ENCODE data around the gene UGT2B10.

Gene UGT2B10

DNA sequence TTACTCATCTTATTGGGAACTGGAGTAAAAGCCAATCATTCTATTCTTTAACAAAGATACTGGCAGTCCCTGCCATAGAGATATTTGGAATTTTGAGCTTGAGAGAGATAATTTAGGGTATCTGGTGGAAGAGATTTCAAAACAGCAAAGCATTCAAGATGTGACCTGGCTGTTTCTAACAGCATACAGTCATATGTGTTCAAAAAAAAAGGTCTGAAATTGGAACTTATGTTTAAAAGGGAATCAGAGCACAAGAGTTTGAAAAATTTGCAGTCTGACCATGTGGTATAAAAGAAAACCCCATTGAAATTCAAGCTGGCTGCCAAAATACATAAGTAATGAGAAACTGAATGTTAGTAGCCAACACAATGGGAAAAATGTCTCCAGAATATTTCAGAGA, 42.2 kb downstream of the UGT2B10 start:
- no peak overlapping the region for H3K27ac Mint-ChIP-seq
- no peaks in the 10 kb centered on the region for H3K36me3 Mint-ChIP-seq (ENCODE audit: low read depth)
- DNase-seq = no peak
- peaks cover 4% of the 10 kb centered on the region for H3K9me3 Mint-ChIP-seq
- H3K27me3 Mint-ChIP-seq = no peaks in the 10 kb centered on the region
- no peak overlapping the region for H3K4me3 Mint-ChIP-seq
- no peaks in the 10 kb centered on the region for H3K4me1 Mint-ChIP-seq (ENCODE audit: low read depth)

DNA sequence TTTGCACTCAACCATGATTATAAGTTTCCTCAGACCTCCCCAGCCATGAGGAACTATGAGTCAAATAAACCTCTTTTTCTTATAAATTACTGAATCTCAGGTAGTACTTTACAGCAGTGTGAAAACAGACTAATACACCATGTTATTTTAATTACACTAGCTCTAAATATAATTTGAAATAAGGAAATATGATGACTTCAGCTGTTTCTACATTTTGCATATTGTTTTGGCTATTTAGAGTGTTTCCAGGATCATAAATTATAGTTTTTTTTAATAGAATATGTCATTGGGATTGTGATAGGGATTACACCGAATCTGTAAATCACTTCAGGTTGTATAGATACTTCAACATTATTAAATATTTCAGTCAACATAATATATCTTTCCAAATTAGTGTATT, 43.9 kb downstream of the UGT2B10 start:
- Mint-ChIP-seq H3K4me3 (no peak overlapping the region), H3K27ac (no peak overlapping the region), H3K36me3 (ENCODE audit: low read depth) (no peaks in the 10 kb centered on the region), H3K9me3 (peaks cover 4% of the 10 kb centered on the region), H3K27me3 (no peaks in the 10 kb centered on the region), H3K4me1 (ENCODE audit: low read depth) (no peaks in the 10 kb centered on the region)
- DNase-seq = no peak

DNA sequence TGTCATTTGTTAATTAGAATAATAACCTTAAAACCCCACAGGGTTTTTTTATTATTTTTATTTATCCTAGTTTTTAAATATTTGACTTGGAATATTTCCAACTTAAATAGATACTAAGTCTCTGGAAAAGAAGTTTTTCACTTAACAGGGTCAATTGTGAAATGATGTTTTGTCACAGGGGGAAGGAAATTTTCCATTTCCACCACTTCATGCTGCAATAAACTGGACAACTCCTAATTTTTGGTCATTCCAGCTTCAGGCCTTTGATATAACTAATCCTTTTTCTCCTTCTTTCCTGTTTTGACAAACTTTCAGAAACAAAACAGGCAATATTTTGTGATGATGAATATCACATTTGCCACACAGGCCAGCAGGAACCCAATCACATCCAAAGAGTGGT, 45.3 kb downstream of the UGT2B10 start:
- Mint-ChIP-seq H3K4me3 (no peak overlapping the region), H3K36me3 (ENCODE audit: low read depth) (no peaks in the 10 kb centered on the region), H3K4me1 (ENCODE audit: low read depth) (no peaks in the 10 kb centered on the region), H3K9me3 (peaks cover 4% of the 10 kb centered on the region), H3K27me3 (no peaks in the 10 kb centered on the region), H3K27ac (no peak overlapping the region)
- no peak for DNase-seq

DNA sequence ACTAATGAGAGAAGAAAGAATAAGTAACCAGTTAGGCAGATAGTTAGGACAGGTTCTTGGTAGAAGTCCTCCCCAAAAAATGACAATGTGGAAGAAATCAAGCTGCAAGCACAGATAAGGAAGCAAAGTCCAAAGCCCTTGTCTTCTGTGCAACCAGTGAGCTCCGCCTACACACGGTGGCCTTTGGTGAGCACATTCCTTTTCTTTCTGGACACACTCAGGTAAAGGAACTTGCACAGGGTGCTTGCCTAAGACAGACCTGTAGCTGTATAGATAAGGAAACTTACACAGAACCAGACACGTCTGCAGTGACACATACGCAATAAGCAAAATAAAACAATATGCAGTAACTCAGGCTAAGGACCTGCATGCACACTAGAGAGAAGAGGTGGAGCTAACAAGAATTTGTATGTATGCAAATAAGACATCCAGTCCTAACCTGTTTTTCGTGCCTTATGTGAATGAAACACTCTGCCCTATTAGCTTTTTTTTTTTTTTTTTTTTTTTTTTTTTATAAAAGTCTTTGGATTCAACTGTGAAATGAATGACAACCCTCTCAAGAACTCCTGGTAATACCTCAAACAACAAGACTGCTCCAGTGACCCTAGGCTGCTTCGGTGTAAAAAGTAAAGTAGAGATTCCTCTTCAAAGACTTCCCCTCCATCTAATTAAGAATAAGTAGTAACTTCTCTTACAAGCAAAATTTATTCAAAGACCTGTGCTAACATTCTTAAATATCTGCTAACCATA, 48.8 kb downstream of the UGT2B10 start:
- Mint-ChIP-seq H3K4me1 (ENCODE audit: low read depth) (no peaks in the 10 kb centered on the region), H3K4me3 (no peak overlapping the region), H3K9me3 (no peaks in the 10 kb centered on the region), H3K27ac (no peak overlapping the region), H3K27me3 (no peaks in the 10 kb centered on the region), H3K36me3 (ENCODE audit: low read depth) (no peaks in the 10 kb centered on the region)
- no peak for DNase-seq

DNA sequence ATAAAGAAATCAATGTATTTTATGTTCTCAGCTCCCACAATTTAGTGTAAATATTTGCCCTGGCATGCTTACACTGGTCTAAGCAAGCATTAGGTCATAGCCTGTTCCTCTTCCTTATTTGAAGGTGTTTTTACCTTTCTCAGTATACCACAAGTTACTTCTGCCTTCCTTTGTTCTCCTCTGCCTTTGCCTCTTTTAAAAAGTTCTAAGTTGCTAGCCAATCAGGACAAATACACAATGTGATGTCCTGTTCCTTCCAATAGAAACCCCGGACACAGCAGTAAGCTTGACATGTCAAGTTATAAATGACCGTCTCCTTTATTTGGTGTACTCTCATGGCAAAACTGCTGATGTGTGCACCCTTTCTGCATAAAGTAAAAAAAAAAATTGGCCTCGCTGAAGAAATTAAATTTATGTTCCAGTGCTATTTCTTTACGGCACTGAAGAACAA, 49.4 kb downstream of the UGT2B10 start:
- Mint-ChIP-seq H3K4me3 (no peak overlapping the region), H3K27ac (no peak overlapping the region), H3K27me3 (no peaks in the 10 kb centered on the region), H3K4me1 (ENCODE audit: low read depth) (no peaks in the 10 kb centered on the region), H3K36me3 (ENCODE audit: low read depth) (no peaks in the 10 kb centered on the region), H3K9me3 (no peaks in the 10 kb centered on the region)
- no peak for DNase-seq

DNA sequence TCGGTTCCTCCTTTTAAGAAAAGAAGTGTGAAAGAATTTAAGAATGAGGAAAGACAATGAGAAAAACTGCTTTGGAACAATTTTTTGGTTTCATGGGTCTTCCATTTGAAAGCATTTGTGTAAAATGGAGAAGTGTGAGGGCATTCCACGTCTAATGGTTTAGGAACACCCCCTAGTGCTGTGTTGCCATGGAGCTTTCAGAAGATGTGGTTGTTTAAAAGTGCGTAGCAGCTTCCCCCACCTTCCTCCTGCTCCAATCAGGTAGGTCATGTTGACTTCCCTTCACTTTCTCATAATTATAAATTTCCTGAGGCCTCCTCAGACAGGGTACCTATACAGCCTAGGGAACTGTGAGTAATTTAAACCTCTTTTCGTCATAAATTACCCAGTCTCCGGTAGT, 50.0 kb downstream of the UGT2B10 start:
- DNase-seq = no peak
- no peaks in the 10 kb centered on the region for H3K4me1 Mint-ChIP-seq (ENCODE audit: low read depth)

DNA sequence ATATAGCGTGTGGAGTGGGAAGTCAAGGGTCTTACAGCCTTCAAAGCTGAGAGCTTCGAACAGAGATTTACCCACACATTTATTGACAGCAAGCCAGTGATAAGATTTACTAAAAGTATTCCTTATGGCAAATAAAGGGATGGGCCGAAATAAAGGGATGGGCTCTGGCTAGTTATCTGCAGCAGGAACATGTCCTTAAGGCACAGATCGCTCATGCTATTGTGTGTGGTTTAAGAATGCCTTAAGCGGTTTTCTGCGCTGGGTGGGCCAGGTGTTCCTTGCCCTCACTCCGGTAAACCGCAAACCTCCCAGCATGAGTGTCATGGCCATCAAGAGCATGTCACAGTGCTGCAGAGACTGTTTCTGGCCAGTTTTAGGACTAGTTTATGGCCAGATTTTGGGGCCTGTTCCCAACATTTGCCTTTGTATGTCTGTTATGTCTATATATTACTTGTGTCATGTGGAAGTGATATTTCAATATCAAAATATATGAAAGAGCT, 53.5 kb downstream of the UGT2B10 start:
- no peaks in the 10 kb centered on the region for H3K36me3 Mint-ChIP-seq (ENCODE audit: low read depth)
- no peak overlapping the region for H3K4me3 Mint-ChIP-seq
- H3K27ac Mint-ChIP-seq = no peak overlapping the region
- no peaks in the 10 kb centered on the region for H3K9me3 Mint-ChIP-seq
- DNase-seq = no peak
- no peaks in the 10 kb centered on the region for H3K4me1 Mint-ChIP-seq (ENCODE audit: low read depth)
- H3K27me3 Mint-ChIP-seq = no peaks in the 10 kb centered on the region

More for the DNA sequence above, 50.0 kb downstream of the UGT2B10 start:
- H3K36me3 Mint-ChIP-seq (ENCODE audit: low read depth) = no peaks in the 10 kb centered on the region
- H3K27me3 Mint-ChIP-seq = no peaks in the 10 kb centered on the region
- no peak overlapping the region for H3K27ac Mint-ChIP-seq
- no peak overlapping the region for H3K4me3 Mint-ChIP-seq
- no peaks in the 10 kb centered on the region for H3K9me3 Mint-ChIP-seq

DNA sequence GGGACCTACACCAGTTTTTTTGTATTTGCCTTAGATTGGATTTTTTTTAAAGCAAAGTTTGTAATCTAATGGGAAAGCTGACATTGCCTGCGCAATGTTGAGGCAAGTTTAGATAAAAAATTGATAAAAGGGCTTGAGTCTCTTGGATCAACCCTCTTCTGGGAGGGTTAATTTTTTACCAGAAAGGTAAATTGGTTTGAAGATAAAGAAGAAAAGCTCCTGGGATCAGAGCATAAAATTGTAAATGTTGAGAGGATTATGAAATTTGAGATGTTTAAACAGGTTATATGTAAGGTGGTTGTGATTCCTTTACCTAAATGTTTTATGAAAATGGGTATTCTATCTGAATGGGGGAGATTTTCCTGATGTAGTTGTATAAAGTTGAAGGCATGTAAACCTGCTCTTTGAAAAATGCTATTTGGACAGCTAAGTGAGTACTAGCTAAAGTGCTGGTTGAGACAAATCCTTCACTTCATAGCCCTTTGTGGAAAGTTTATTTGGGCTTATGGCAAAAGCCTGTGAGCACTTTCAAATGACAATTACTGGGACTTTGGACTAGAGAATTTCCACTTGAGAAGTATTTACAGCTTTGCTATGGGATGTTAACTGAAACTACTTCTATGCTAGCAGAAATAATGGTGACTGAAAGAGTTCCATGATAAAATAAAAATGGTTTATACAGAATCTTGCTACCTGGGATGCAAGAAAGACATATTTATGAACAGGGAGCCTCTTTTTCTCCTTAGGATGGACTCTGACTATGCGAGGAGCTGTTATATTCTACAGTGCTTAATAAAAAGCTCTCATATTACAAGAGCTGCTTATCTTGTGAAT, 56.2 kb downstream of the UGT2B10 start:
- DNase-seq = no peak
- H3K4me3 Mint-ChIP-seq = no peak overlapping the region
- H3K36me3 Mint-ChIP-seq (ENCODE audit: low read depth) = no peaks in the 10 kb centered on the region
- no peaks in the 10 kb centered on the region for H3K27me3 Mint-ChIP-seq
- H3K27ac Mint-ChIP-seq = no peak overlapping the region
- H3K9me3 Mint-ChIP-seq = no peaks in the 10 kb centered on the region
- no peaks in the 10 kb centered on the region for H3K4me1 Mint-ChIP-seq (ENCODE audit: low read depth)

DNA sequence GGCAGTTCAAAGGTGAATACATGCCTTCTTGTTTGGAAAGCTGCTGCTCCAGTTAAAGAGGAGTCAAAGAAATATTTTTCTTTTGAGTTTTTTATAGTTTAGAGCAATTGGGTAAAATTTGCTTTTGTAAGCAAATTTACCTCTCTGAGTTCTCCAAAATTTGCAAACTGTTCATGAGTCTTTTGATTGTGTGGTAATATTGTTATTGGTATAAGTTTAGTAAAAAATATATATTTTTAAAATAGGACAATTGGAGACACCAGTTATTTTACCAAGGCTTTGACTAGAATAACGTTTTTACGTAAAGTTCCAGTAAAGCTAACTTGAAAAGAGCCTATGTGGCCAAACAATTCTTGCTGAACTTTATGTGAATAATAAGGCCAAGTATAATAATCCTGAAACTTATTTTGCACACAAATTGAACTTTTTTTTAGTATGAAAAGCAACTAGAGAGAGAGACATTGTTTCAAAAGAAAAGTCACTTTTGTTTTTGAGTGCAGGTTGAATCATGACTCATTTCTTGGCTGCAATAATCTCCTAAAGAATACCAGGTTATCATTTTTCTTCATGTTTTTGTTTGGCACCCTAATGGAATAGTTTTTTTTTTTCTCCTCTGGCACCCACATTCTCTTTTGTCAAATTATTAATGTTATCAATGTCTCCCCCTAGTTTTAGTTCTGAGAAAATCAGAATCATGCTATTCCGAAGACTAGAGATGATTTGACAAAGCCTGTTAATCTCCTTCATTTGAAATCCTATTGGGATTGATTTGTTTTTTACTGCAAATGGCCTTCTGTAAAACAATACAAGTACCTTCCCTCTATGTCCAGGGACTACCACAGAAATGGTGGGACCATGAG, 57.1 kb downstream of the UGT2B10 start:
- Mint-ChIP-seq H3K27ac (no peak overlapping the region), H3K27me3 (no peaks in the 10 kb centered on the region), H3K36me3 (ENCODE audit: low read depth) (no peaks in the 10 kb centered on the region), H3K9me3 (no peaks in the 10 kb centered on the region), H3K4me3 (no peak overlapping the region), H3K4me1 (ENCODE audit: low read depth) (no peaks in the 10 kb centered on the region)
- no peak for DNase-seq

DNA sequence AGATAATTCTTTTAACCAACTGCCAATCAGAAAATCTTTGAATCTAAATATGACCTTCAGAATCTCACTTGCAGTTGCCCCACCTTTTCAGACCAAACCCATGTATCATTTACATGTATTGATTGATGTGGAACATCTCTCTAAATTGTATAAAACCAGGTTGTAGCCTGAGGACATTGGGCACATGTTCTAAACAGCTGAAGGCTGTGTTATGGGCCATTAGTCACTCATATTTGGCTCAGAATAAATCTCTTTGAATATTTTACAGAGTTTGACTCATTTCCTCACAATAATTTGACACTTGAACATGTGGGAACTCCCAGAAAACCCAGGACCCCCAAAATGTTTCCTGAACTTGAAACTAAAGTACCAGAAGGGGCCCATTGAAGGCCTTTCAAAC, 58.7 kb downstream of the UGT2B10 start:
- Mint-ChIP-seq H3K36me3 (ENCODE audit: low read depth) (no peaks in the 10 kb centered on the region), H3K4me1 (ENCODE audit: low read depth) (no peaks in the 10 kb centered on the region), H3K4me3 (no peak overlapping the region), H3K27ac (no peak overlapping the region), H3K9me3 (no peaks in the 10 kb centered on the region), H3K27me3 (no peaks in the 10 kb centered on the region)
- DNase-seq = no peak

DNA sequence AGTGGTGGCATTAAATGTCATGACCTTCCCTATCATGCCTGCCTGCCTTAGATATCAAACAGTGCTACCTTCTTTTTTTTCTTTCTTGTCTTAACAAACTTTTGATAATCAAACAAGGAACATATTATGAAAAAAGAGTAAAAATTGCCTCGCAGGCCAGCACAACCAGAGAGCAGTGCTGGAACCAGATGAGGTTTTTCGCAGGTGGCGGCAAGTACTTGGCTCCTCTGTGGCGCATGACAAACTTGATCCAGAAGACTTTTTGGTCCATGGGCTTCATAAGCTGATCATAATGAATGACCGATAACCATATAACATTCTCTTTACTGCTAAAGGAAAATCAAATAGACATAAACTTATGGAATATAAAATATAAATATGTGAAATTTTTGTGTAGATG, 61.8 kb downstream of the UGT2B10 start:
- no peak overlapping the region for H3K27ac Mint-ChIP-seq
- DNase-seq = no peak
- H3K4me1 Mint-ChIP-seq (ENCODE audit: low read depth) = no peaks in the 10 kb centered on the region

DNA sequence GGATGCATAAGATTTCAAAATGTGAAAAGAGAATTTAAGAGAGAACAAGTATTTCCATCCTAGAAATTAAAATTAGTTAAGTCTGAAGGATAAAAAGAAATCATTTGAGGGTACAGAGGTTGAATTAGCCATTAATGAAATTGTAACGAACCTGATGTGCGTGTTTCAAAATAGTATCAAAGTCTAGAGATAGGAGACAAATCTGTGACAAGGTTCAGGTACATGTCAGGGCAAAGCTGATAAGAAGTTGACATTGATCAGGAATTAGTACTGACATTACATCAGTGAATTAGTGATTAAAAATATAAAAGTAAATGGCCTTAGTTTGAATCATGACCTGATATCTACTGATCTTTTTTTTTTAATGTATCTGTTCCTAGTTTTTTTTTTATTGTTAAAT, 62.3 kb downstream of the UGT2B10 start:
- H3K4me1 Mint-ChIP-seq (ENCODE audit: low read depth) = no peaks in the 10 kb centered on the region
- H3K4me3 Mint-ChIP-seq = no peak overlapping the region
- H3K27ac Mint-ChIP-seq = no peak overlapping the region
- H3K9me3 Mint-ChIP-seq = no peaks in the 10 kb centered on the region
- no peak for DNase-seq
- H3K36me3 Mint-ChIP-seq (ENCODE audit: low read depth) = no peaks in the 10 kb centered on the region
- no peaks in the 10 kb centered on the region for H3K27me3 Mint-ChIP-seq

More for the DNA sequence above, 61.8 kb downstream of the UGT2B10 start:
- H3K4me3 Mint-ChIP-seq = no peak overlapping the region
- no peaks in the 10 kb centered on the region for H3K36me3 Mint-ChIP-seq (ENCODE audit: low read depth)
- H3K9me3 Mint-ChIP-seq = no peaks in the 10 kb centered on the region
- no peaks in the 10 kb centered on the region for H3K27me3 Mint-ChIP-seq

All from activated T-cell treated with anti-CD3 and anti-CD28 coated beads, Interleukin-2, amount 50 U/mL, for 24 hours (primary cell).